DND-41 (cell line): ENCODE results near the gene PCCB.
"Not testable (repeated sequence)": the region's sequence is repeated elsewhere in the genome, so short reads cannot be mapped to it uniquely, and the experiment has no call there.

ENCODE experiments used
- ATAC-seq: fragments of 200-7000 bp; cut with Tn5 transposase; 3 replicates; pipeline ENCODE4 v1.9.1; 2021; ENCODE audit warnings: low read depth; ENCODE audit not compliant: insufficient read depth
- DNase-seq: peaks from one replicate; pipeline ENCODE4 v3.0.0-alpha.2; 2020
- H2AFZ ChIP-seq: 2 replicates; pipeline ENCODE4 v1.6.0; 2012; ENCODE audit warnings: low read depth, low read length
- H3K27ac ChIP-seq: 2 replicates; pipeline ENCODE4 v1.5.1; 2012; ENCODE audit warnings: low read length, inconsistent platforms
- H3K27me3 ChIP-seq: fragments of 200-600 bp; sonication (generic); 2 replicates; pipeline ENCODE4 v1.6.0; 2012; ENCODE audit warnings: low read length, mild to moderate bottlenecking, inconsistent platforms; ENCODE audit not compliant: insufficient read depth, poor library complexity
- H3K36me3 ChIP-seq: 2 replicates; pipeline ENCODE4 v1.5.1; 2012; ENCODE audit warnings: low read length, inconsistent platforms; ENCODE audit not compliant: insufficient read depth
- H3K4me1 ChIP-seq: 2 replicates; pipeline ENCODE4 v1.5.1; 2012; ENCODE audit warnings: mild to moderate bottlenecking, low read length; ENCODE audit not compliant: insufficient read depth
- H3K4me2 ChIP-seq: 2 replicates; pipeline ENCODE4 v1.6.0; 2012; ENCODE audit warnings: mild to moderate bottlenecking, moderate library complexity, low read length, inconsistent platforms; ENCODE audit not compliant: insufficient read depth
- H3K4me3 ChIP-seq, 2 experiments: fragments of 200-600 bp in 1 of 2; shearing (Covaris generic) in 1 of 2; 2 replicates each; pipeline ENCODE4 v1.5.1; 2012 to 2016; ENCODE audit warnings: inconsistent platforms in 2 of 2, low read length in 2 of 2, mild to moderate bottlenecking in 2 of 2, low read depth in 1 of 2, moderate library complexity in 1 of 2
- H3K79me2 ChIP-seq: 2 replicates; pipeline ENCODE4 v1.6.0; 2012; ENCODE audit warnings: low read length, inconsistent platforms; ENCODE audit not compliant: insufficient read depth
- H3K9ac ChIP-seq: 2 replicates; pipeline ENCODE4 v1.6.0; 2012; ENCODE audit warnings: low read depth, mild to moderate bottlenecking, inconsistent platforms, low read length, moderate library complexity
- H3K9me3 ChIP-seq: 2 replicates; pipeline ENCODE4 v1.5.1; 2012; ENCODE audit warnings: low read length, moderate library complexity, mild to moderate bottlenecking, inconsistent platforms; ENCODE audit not compliant: insufficient read depth, severe bottlenecking
- H4K20me1 ChIP-seq: 2 replicates; pipeline ENCODE4 v1.6.0; 2012; ENCODE audit warnings: low read length; ENCODE audit not compliant: insufficient read depth
- EZH2 ChIP-seq: IDR thresholded peaks from 3 replicates; pipeline ENCODE4 v1.6.1; 2012; ENCODE audit warnings: borderline replicate concordance, low read depth, mild to moderate bottlenecking, moderate library complexity, low read length, inconsistent platforms; ENCODE audit not compliant: severe bottlenecking
- TF ChIP-seq, protein P1 (sequence below): IDR thresholded peaks from 2 replicates; pipeline ENCODE4 v1.5.1; 2012; ENCODE audit warnings: borderline replicate concordance, low read length, moderate library complexity, mild to moderate bottlenecking; ENCODE audit not compliant: poor library complexity, severe bottlenecking; ENCODE audit errors: extremely low read depth

Gene PCCB

DNA sequence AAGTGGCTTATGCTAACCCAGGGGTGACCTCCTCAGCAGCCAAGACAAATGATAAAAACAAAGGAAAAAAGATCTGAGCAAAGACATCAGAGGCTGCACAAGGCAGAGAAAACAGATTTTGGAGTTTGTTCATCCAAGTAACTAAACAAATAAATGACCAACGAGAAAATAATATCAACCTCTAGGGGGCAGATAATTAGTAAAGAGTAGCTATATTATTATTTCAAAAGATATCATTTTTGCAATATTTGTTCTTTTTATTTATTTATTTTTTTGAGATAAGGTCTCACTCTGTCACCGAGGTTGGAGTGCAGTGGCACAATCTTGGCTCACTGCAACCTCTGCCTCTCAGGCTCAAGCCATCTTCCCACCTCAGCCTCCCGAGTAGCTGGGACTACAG is 101.8 kb downstream of the PCCB start:
- no peaks in the 10 kb centered on the region for H3K27me3 ChIP-seq
- no peaks in the 10 kb centered on the region for H4K20me1 ChIP-seq
- H3K36me3 ChIP-seq: peaks cover 61% of the 10 kb centered on the region
- H3K79me2 ChIP-seq: no peaks in the 10 kb centered on the region
- no peaks in the 10 kb centered on the region for H3K9me3 ChIP-seq
- H3K4me3 ChIP-seq: no peak overlapping the region
- no peak overlapping the region for H3K9ac ChIP-seq
- no peak for TF ChIP-seq EZH2
- TF ChIP-seq, protein P1, sequence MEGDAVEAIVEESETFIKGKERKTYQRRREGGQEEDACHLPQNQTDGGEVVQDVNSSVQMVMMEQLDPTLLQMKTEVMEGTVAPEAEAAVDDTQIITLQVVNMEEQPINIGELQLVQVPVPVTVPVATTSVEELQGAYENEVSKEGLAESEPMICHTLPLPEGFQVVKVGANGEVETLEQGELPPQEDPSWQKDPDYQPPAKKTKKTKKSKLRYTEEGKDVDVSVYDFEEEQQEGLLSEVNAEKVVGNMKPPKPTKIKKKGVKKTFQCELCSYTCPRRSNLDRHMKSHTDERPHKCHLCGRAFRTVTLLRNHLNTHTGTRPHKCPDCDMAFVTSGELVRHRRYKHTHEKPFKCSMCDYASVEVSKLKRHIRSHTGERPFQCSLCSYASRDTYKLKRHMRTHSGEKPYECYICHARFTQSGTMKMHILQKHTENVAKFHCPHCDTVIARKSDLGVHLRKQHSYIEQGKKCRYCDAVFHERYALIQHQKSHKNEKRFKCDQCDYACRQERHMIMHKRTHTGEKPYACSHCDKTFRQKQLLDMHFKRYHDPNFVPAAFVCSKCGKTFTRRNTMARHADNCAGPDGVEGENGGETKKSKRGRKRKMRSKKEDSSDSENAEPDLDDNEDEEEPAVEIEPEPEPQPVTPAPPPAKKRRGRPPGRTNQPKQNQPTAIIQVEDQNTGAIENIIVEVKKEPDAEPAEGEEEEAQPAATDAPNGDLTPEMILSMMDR: peak; percentile 25
- no peak overlapping the region for H3K4me2 ChIP-seq
- DNase-seq (no peak), ATAC-seq (no peak)
- no peaks in the 10 kb centered on the region for H3K4me1 ChIP-seq
- no peak overlapping the region for H2AFZ ChIP-seq
- H3K27ac ChIP-seq: no peak overlapping the region

DNA sequence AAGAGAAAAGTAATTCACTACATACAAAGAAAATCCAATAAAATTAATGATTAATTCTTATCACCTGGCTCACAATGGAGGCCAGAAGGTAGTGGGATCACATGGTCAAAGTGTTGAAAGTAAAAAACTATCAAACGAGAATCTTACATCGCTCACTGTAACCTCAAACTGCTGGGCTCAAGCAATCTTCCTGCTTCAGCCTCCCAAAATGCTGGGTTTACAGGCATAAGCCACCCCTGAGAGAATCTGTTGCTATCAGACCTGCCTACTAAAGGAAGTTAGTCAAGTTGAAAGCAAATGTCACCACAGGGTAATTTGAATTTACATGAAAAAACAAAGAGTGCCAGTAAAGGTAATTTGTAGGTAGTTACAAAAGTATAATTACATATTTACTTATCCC is 103.3 kb downstream of the PCCB start:
- Histone ChIP-seq H3K4me2 (no peak overlapping the region), H2AFZ (no peak overlapping the region), H3K9ac (no peak overlapping the region), H3K27ac (no peak overlapping the region), H3K4me3 (no peak overlapping the region), H4K20me1 (no peaks in the 10 kb centered on the region), H3K9me3 (no peaks in the 10 kb centered on the region), H3K4me1 (no peaks in the 10 kb centered on the region), H3K36me3 (peaks cover 54% of the 10 kb centered on the region), H3K79me2 (no peaks in the 10 kb centered on the region), H3K27me3 (no peaks in the 10 kb centered on the region)
- ATAC-seq: no peak
- TF ChIP-seq, protein P1: no peak
- TF ChIP-seq EZH2: no peak
- no peak for DNase-seq

DNA sequence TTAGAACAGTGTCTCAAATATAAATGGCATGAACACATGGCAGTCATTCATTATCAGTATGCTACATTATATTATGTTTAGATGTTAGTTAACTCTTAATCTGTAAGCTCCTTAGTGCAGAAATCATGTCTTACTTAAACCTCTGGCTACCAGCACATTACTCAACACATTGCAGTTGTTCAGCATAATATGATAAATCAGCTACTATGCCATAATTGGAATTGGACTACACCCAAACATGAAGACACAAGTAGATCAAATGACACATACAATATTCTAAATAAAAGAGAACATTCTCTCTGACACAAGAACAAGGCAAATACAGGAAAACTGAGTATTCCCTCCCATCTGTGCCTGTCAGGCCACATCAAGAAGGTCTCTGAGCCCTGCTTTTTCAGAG is 116.1 kb downstream of the PCCB start:
- H3K36me3 ChIP-seq: peaks cover 49% of the 10 kb centered on the region
- no peak overlapping the region for H3K27ac ChIP-seq
- no peak overlapping the region for H2AFZ ChIP-seq
- no peaks in the 10 kb centered on the region for H4K20me1 ChIP-seq
- no peaks in the 10 kb centered on the region for H3K27me3 ChIP-seq
- H3K4me2 ChIP-seq: no peak overlapping the region
- no peak for DNase-seq
- TF ChIP-seq, protein P1: no peak
- TF ChIP-seq EZH2: no peak
- no peak overlapping the region for H3K9ac ChIP-seq
- no peaks in the 10 kb centered on the region for H3K4me1 ChIP-seq
- no peaks in the 10 kb centered on the region for H3K9me3 ChIP-seq
- H3K79me2 ChIP-seq: no peaks in the 10 kb centered on the region
- ATAC-seq: no peak
- H3K4me3 ChIP-seq: no peak overlapping the region

DNA sequence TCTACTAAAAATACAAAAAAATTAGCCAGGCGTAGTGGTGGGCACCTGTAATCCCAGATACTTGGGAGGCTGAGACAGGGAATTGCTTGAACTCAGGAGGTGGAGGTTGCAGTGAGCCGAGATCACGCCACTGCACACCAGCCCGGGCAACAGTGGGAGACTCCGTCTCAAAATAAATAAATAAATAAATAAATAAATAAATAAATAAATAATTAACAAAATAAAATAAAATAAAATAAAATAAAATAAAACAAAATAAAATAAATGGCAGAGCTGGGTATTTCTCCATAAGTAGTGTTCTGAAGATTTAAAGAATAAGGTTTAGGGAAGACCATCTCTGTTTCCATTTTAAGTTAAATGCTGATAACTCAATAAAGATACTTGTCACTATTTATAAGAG is 125.7 kb downstream of the PCCB start:
- not testable (repeated sequence) for H3K27ac ChIP-seq, H3K4me1 ChIP-seq, H3K9ac ChIP-seq, H2AFZ ChIP-seq, DNase-seq, ATAC-seq, H3K4me2 ChIP-seq, H4K20me1 ChIP-seq, H3K79me2 ChIP-seq, H3K9me3 ChIP-seq, H3K4me3 ChIP-seq, H3K27me3 ChIP-seq
- H3K36me3 ChIP-seq: peaks cover 27% of the 10 kb centered on the region
